ENCODE results near the gene IPO13. TPM values are rescaled to one million over a fixed set of nuclear protein-coding genes. Genes with fewer than 3 reads are reported as not detected.

The IPO13 gene
- total and polyA plus RNA-seq, 2 donors from 2014 or later: 33.8 to 56.1 TPM

GRCh38 chr1:44014365-44015104, 67.8 kb downstream of the IPO13 start:
- Histone ChIP-seq H3K36me3 (ENCODE audit: control insufficient read depth in 2 of 3, insufficient read depth in 3 of 3, low read length in 3 of 3) (no peaks in the 10 kb centered on the region), H3K27ac (ENCODE audit: low read depth in 2 of 2, low read length in 2 of 2) (no peak overlapping the region), H3K4me1 (ENCODE audit: control insufficient read depth in 2 of 3, insufficient read depth in 2 of 3, low read depth in 1 of 3, low read length in 3 of 3) (no peaks in the 10 kb centered on the region), H3K4me3 (ENCODE audit: low read length in 3 of 3) (no peak overlapping the region), H3K9me3 (ENCODE audit: control insufficient read depth in 2 of 3, insufficient read depth in 1 of 3, low read length in 3 of 3) (no peaks in the 10 kb centered on the region), H3K9ac (ENCODE audit: low read length in 3 of 3) (no peak overlapping the region), H3K27me3 (ENCODE audit: control insufficient read depth, insufficient read depth, low read length) (no peaks in the 10 kb centered on the region)
- DNase-seq (no peak), FAIRE-seq (no peak)
- intact Hi-C loops (cut with DNase I): no loop called here
- TF ChIP-seq, protein P1, sequence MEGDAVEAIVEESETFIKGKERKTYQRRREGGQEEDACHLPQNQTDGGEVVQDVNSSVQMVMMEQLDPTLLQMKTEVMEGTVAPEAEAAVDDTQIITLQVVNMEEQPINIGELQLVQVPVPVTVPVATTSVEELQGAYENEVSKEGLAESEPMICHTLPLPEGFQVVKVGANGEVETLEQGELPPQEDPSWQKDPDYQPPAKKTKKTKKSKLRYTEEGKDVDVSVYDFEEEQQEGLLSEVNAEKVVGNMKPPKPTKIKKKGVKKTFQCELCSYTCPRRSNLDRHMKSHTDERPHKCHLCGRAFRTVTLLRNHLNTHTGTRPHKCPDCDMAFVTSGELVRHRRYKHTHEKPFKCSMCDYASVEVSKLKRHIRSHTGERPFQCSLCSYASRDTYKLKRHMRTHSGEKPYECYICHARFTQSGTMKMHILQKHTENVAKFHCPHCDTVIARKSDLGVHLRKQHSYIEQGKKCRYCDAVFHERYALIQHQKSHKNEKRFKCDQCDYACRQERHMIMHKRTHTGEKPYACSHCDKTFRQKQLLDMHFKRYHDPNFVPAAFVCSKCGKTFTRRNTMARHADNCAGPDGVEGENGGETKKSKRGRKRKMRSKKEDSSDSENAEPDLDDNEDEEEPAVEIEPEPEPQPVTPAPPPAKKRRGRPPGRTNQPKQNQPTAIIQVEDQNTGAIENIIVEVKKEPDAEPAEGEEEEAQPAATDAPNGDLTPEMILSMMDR (IDR thresholded peaks at IDR 0.05; ENCODE audit: borderline replicate concordance, extremely low read depth, insufficient read depth): no peak

DNA sequence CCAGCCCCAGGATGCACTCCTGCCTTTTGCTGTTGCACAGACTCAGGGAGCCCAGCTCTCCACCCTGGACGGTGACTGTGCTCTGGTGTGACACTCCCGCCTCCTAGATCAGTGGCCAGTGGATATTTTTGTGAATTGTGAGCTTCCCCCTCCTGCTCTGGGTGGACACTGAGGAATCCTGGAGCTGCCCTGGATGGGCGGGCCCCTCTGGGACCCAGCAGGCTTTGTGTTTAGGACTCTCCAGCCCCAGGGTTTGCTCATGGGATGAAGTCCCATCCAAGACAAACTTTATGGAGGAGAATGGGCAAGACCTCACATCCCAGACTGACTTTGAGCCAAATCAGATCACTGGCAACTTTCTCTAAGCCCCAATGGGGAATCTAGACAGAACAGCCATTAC, 68.5 kb downstream of the IPO13 start:
- no peaks in the 10 kb centered on the region for H3K9me3 ChIP-seq (ENCODE audit: control insufficient read depth in 2 of 3, insufficient read depth in 1 of 3, low read length in 3 of 3)
- no peak overlapping the region for H3K4me3 ChIP-seq (ENCODE audit: low read length in 3 of 3)
- no peak overlapping the region for H3K27ac ChIP-seq (ENCODE audit: low read depth in 2 of 2, low read length in 2 of 2)
- no peaks in the 10 kb centered on the region for H3K36me3 ChIP-seq (ENCODE audit: control insufficient read depth in 2 of 3, insufficient read depth in 3 of 3, low read length in 3 of 3)
- DNase-seq (no peak), FAIRE-seq (no peak)
- intact Hi-C loops (cut with DNase I): no loop called here
- H3K27me3 ChIP-seq (ENCODE audit: control insufficient read depth, insufficient read depth, low read length): no peaks in the 10 kb centered on the region
- TF ChIP-seq, protein P1 (IDR thresholded peaks at IDR 0.05; ENCODE audit: borderline replicate concordance, extremely low read depth, insufficient read depth): no peak
- no peak overlapping the region for H3K9ac ChIP-seq (ENCODE audit: low read length in 3 of 3)
- no peaks in the 10 kb centered on the region for H3K4me1 ChIP-seq (ENCODE audit: control insufficient read depth in 2 of 3, insufficient read depth in 2 of 3, low read depth in 1 of 3, low read length in 3 of 3)

- no peaks in the 10 kb centered on the region for H3K4me1 ChIP-seq (ENCODE audit: control insufficient read depth in 2 of 3, insufficient read depth in 2 of 3, low read depth in 1 of 3, low read length in 3 of 3)
- no peak for DNase-seq
- H3K27ac ChIP-seq (ENCODE audit: low read depth in 2 of 2, low read length in 2 of 2): no peak overlapping the region
- no peak for FAIRE-seq
- H3K4me3 ChIP-seq (ENCODE audit: low read length in 3 of 3): no peak overlapping the region
- TF ChIP-seq, protein P1 (IDR thresholded peaks at IDR 0.05; ENCODE audit: borderline replicate concordance, extremely low read depth, insufficient read depth): no peak
- intact Hi-C loops (cut with DNase I): no loop called here
- H3K9ac ChIP-seq (ENCODE audit: low read length in 3 of 3): no peak overlapping the region
- H3K36me3 ChIP-seq (ENCODE audit: control insufficient read depth in 2 of 3, insufficient read depth in 3 of 3, low read length in 3 of 3): no peaks in the 10 kb centered on the region
- no peaks in the 10 kb centered on the region for H3K27me3 ChIP-seq (ENCODE audit: control insufficient read depth, insufficient read depth, low read length)
- no peaks in the 10 kb centered on the region for H3K9me3 ChIP-seq (ENCODE audit: control insufficient read depth in 2 of 3, insufficient read depth in 1 of 3, low read length in 3 of 3)
Observed at GRCh38 chr1:44016041-44016889, 69.5 kb downstream of the IPO13 start.

All from kidney (tissue), 14 donors.